PC-9 (cell line): ENCODE results near the gene CALML5.
"Not testable (repeated sequence)": the region's sequence is repeated elsewhere in the genome, so short reads cannot be mapped to it uniquely, and the experiment has no call there.

Experiments
- EZH2 ChIP-seq: fragments of 200-600 bp; sonication (generic); IDR thresholded peaks from 2 replicates; pipeline ENCODE4 v1.8.0; 2017; ENCODE audit warnings: antibody characterized with exemption, low read depth
- TF ChIP-seq, protein P1 (sequence below): fragments of 200-600 bp; sonication (generic); conservative IDR thresholded peaks from 2 replicates; pipeline ENCODE4 v1.6.1; 2017; ENCODE audit warnings: mixed run types, antibody characterized with exemption, mild to moderate bottlenecking, moderate library complexity

DNA sequence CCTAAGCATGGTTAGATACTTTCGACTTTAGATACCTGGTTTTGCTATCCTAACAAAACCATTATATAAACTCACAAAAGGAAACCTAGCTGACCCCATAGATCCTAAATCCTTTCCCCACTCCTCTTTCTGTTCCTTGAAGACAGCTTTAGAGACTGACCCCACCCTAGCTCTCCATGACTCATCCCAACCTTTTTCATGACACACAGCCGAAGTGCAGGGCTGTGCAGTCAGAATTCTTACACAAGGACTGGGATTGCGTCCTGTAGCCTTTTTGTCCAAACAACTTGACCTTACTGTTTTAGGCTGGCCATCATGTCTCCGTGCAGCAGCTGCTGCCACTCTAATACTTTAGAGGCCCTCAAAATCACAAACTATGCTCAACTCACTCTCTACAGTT, 24.7 kb downstream of the CALML5 start:
- TF ChIP-seq, protein P1, sequence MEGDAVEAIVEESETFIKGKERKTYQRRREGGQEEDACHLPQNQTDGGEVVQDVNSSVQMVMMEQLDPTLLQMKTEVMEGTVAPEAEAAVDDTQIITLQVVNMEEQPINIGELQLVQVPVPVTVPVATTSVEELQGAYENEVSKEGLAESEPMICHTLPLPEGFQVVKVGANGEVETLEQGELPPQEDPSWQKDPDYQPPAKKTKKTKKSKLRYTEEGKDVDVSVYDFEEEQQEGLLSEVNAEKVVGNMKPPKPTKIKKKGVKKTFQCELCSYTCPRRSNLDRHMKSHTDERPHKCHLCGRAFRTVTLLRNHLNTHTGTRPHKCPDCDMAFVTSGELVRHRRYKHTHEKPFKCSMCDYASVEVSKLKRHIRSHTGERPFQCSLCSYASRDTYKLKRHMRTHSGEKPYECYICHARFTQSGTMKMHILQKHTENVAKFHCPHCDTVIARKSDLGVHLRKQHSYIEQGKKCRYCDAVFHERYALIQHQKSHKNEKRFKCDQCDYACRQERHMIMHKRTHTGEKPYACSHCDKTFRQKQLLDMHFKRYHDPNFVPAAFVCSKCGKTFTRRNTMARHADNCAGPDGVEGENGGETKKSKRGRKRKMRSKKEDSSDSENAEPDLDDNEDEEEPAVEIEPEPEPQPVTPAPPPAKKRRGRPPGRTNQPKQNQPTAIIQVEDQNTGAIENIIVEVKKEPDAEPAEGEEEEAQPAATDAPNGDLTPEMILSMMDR = not testable (repeated sequence)
- TF ChIP-seq EZH2 = not testable (repeated sequence)
